ENCODE data around the gene CACNA1D.

CACNA1D gene

DNA sequence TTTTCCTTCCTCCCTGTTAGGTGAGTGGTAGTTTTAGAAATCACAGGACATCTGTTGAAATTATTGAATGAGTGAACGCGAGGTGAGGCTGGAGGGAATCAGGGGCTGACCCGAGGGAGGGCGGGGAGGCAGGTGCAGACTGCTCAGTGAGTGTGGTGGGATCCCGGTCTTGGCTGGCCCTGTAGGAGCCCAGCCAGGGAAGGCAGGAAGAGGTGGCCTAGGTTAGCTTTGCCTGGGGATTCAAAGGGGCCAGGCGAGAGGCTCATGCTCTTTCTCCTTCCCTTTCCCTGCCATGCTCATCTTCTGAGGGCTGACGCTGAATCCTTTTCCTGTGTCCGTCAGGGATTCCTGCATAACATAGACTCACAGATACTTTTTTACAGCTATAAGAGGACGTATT is 15.1 kb downstream of the CACNA1D start:
- Histone ChIP-seq H3K27me3 (ENCODE audit: insufficient read depth, low read length) (no peaks in the 10 kb centered on the region), H3K36me3 (ENCODE audit: insufficient read depth, low read length) (no peaks in the 10 kb centered on the region), H3K27ac (ENCODE audit: low read depth, low read length) (no peak overlapping the region), H3K9me3 (ENCODE audit: insufficient read depth, low read depth, low read length) (no peaks in the 10 kb centered on the region), H3K9ac (ENCODE audit: low read depth, low read length) (no peak overlapping the region), H3K4me1 (ENCODE audit: insufficient read depth, low read length) (peaks cover 13% of the 10 kb centered on the region), H3K4me3 (ENCODE audit: low read length) (no peak overlapping the region)
- 80% methylated on average over 9 of the region's 9 CpGs for WGBS

DNA sequence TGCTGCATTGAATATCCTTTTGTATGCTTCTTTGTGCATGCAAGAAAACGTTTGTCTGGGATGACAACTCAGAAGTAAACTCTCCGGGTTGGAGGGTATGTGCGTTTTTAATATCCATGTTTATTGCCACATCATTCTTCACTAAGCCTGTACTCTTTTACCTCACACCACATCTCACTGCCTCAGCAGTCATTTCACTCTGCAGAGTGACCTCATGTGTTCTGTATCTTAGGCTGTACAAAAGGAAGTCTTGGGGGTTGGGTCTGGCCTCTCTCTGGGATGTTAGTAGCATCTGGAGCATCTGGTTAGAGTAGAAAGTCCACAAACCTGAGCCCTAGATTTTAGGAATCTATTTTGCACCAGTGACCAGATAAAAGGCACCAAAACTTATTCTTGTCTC is 16.1 kb downstream of the CACNA1D start:
- H3K4me3 ChIP-seq (ENCODE audit: low read length), result no peak overlapping the region
- no peaks in the 10 kb centered on the region for H3K9me3 ChIP-seq (ENCODE audit: insufficient read depth, low read depth, low read length)
- no peak overlapping the region for H3K9ac ChIP-seq (ENCODE audit: low read depth, low read length)
- no peaks in the 10 kb centered on the region for H3K36me3 ChIP-seq (ENCODE audit: insufficient read depth, low read length)
- H3K27me3 ChIP-seq (ENCODE audit: insufficient read depth, low read length), result no peaks in the 10 kb centered on the region
- peaks cover 13% of the 10 kb centered on the region for H3K4me1 ChIP-seq (ENCODE audit: insufficient read depth, low read length)
- no peak overlapping the region for H3K27ac ChIP-seq (ENCODE audit: low read depth, low read length)
- WGBS, result 89% methylated on average over 3 of the region's 3 CpGs

DNA sequence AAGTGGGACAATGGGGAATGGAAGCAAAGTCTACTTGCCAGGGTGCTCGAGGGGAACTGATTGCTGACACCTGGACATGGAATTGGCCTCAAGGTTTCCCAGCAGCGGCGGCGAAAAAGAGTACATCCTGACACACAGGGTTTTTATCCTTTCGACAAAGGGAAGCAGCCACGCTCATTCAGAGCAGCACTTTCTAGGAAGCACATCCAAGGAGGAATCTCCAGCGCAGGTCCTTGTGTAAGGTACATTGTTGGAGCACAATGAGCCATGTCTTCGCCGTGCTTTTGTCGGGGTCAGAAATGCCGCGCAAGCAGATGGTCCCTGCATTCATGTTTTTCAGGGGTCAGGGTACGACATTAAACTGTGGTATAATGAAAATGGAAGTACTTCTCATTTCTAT is 16.8 kb downstream of the CACNA1D start:
- Histone ChIP-seq H3K27me3 (ENCODE audit: insufficient read depth, low read length) (no peaks in the 10 kb centered on the region), H3K4me1 (ENCODE audit: insufficient read depth, low read length) (peaks cover 13% of the 10 kb centered on the region), H3K9ac (ENCODE audit: low read depth, low read length) (no peak overlapping the region), H3K4me3 (ENCODE audit: low read length) (no peak overlapping the region), H3K36me3 (ENCODE audit: insufficient read depth, low read length) (no peaks in the 10 kb centered on the region), H3K9me3 (ENCODE audit: insufficient read depth, low read depth, low read length) (no peaks in the 10 kb centered on the region), H3K27ac (ENCODE audit: low read depth, low read length) (no peak overlapping the region)
- WGBS, result 82% methylated on average over 13 of the region's 13 CpGs

DNA sequence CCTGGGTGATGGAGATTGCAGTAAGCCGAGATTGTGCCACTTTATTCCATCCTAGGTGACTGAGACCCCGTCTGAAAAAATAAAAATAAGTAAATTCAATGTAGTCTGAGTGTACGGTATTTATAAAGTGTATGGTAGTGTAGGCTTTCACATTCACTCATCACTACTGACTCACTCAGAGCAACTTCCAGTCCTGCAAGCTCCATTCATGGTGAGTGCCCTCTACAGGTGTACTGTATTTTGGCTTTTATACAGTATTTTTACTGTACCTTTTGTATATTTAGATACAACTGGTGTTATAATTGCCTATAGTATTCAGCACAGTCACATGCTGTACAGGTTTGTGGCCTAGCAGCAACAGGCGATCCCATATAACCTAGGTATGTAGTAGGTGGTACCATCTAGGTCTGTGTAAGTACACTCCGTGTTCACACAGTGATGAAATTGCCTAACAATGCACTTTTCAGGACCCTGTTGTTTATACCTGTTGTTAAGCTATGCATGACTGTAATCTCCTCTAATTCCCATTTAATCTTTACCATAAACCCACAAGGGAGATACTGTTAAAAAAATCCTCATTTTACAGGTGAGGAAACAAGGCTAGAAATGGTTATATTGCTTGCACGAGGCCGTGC is 19.3 kb downstream of the CACNA1D start:
- peaks cover 13% of the 10 kb centered on the region for H3K4me1 ChIP-seq (ENCODE audit: insufficient read depth, low read length)
- no peaks in the 10 kb centered on the region for H3K36me3 ChIP-seq (ENCODE audit: insufficient read depth, low read length)
- 94% methylated on average over 6 of the region's 7 CpGs for WGBS
- no peaks in the 10 kb centered on the region for H3K9me3 ChIP-seq (ENCODE audit: insufficient read depth, low read depth, low read length)
- H3K27ac ChIP-seq (ENCODE audit: low read depth, low read length), result no peak overlapping the region
- H3K4me3 ChIP-seq (ENCODE audit: low read length), result no peak overlapping the region
- no peaks in the 10 kb centered on the region for H3K27me3 ChIP-seq (ENCODE audit: insufficient read depth, low read length)
- H3K9ac ChIP-seq (ENCODE audit: low read depth, low read length), result no peak overlapping the region

DNA sequence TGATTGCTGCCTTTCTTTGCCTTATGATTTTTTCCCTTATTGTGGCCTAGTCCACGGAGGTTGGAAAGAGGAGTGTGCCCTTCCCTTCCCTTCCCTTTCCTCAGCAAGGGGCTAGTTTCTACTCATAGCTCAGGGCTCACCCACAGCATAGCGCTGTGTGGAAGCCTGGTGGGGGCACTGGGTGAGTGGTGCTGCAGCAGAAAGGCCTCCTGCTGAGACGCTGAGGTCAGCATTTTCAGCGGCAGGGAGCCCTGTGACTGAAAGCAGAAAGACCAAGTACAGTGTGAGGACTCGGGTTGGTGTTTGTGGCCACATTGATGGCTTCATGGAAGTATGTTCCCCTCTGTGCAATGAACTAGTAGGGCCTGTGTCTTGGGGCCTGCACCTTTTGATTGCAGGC is 21.9 kb downstream of the CACNA1D start:
- Histone ChIP-seq H3K4me3 (ENCODE audit: low read length) (no peak overlapping the region), H3K27me3 (ENCODE audit: insufficient read depth, low read length) (no peaks in the 10 kb centered on the region), H3K4me1 (ENCODE audit: insufficient read depth, low read length) (peaks cover 7% of the 10 kb centered on the region), H3K9me3 (ENCODE audit: insufficient read depth, low read depth, low read length) (no peaks in the 10 kb centered on the region), H3K36me3 (ENCODE audit: insufficient read depth, low read length) (no peaks in the 10 kb centered on the region), H3K27ac (ENCODE audit: low read depth, low read length) (no peak overlapping the region), H3K9ac (ENCODE audit: low read depth, low read length) (no peak overlapping the region)
- 84% methylated on average over 5 of the region's 5 CpGs for WGBS

DNA sequence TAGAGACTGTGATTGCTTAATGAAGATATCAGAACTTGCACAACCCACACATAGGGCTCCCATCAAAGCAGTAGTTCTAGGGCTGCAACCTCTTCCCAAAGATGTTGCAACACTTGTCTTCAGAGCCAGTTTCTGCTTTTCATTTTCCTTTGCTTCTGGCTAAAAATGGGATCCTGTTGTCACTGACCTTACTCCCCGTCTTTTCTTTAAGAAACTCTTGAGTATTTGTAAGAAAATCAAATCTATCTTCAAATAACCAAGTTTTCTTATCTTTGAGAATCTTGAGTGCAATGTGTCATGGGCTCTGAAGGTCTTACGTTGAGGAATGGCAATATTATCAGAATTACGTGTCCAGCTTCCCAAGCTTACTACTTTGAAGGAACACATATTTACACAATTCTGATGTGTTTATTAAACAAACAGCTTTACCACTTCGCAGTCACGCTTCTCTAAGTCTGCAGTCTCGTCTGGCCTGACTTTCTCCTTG is 24.1 kb downstream of the CACNA1D start:
- no peak overlapping the region for H3K4me3 ChIP-seq (ENCODE audit: low read length)
- 93% methylated on average over 6 of the region's 6 CpGs for WGBS
- H3K27me3 ChIP-seq (ENCODE audit: insufficient read depth, low read length), result no peaks in the 10 kb centered on the region
- H3K9me3 ChIP-seq (ENCODE audit: insufficient read depth, low read depth, low read length), result no peaks in the 10 kb centered on the region
- H3K4me1 ChIP-seq (ENCODE audit: insufficient read depth, low read length), result no peaks in the 10 kb centered on the region
- no peak overlapping the region for H3K27ac ChIP-seq (ENCODE audit: low read depth, low read length)
- no peak overlapping the region for H3K9ac ChIP-seq (ENCODE audit: low read depth, low read length)
- no peaks in the 10 kb centered on the region for H3K36me3 ChIP-seq (ENCODE audit: insufficient read depth, low read length)

DNA sequence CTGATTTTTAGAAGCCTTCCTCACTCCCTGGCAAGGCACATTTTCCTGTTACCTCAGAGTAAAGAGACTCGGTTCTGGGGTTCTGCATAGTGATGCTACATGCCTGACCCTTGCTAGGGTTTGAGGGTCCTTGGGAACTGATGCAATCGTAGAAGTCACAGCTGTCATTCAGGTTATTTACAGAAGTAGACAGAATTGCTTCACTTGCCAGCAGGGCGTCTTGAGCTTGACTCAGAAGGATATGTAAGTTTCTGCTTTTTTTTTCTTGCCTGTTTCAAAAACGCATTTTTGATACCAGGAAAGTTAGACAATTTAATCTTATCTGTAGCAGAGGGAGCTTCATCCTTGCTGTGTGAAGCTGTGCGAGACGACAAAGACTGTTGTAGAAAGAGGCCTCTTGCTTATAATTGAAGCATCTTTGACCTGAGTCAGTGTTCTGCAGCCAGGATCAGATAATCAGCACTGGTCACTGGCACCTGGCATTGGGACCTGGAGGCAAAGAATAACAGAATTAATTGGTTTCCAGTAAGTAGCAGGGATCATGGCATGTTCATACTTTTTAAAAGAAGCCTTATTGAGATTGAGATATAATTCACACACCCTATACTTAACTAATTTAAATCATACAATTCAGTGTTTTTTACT is 24.8 kb downstream of the CACNA1D start:
- H3K4me1 ChIP-seq (ENCODE audit: insufficient read depth, low read length), result no peaks in the 10 kb centered on the region
- WGBS, result 85% methylated on average over 6 of the region's 6 CpGs
- H3K9ac ChIP-seq (ENCODE audit: low read depth, low read length), result no peak overlapping the region
- H3K27ac ChIP-seq (ENCODE audit: low read depth, low read length), result no peak overlapping the region
- H3K4me3 ChIP-seq (ENCODE audit: low read length), result no peak overlapping the region
- no peaks in the 10 kb centered on the region for H3K9me3 ChIP-seq (ENCODE audit: insufficient read depth, low read depth, low read length)
- H3K27me3 ChIP-seq (ENCODE audit: insufficient read depth, low read length), result no peaks in the 10 kb centered on the region
- no peaks in the 10 kb centered on the region for H3K36me3 ChIP-seq (ENCODE audit: insufficient read depth, low read length)

DNA sequence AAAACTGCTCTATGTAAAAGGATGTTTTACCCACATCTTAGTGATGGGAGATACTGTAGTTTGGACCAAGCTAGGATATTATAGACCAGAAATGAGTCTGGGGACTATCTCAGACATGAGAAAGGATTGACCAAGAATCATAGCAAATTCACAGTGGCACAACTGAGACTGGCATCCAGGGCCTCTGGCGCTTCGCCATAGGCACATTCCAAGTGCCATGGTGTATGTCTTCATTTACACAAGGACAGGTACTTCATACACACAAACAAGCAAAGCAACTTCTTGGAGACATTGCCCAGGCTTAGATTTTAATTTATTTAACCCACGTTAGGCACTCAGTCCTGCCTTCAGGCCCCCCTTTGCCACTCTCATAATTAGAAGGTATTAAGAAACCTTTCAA is 28.9 kb downstream of the CACNA1D start:
- Histone ChIP-seq H3K27ac (ENCODE audit: low read depth, low read length) (no peak overlapping the region), H3K36me3 (ENCODE audit: insufficient read depth, low read length) (no peaks in the 10 kb centered on the region), H3K9me3 (ENCODE audit: insufficient read depth, low read depth, low read length) (no peaks in the 10 kb centered on the region), H3K4me1 (ENCODE audit: insufficient read depth, low read length) (no peaks in the 10 kb centered on the region), H3K27me3 (ENCODE audit: insufficient read depth, low read length) (no peaks in the 10 kb centered on the region), H3K4me3 (ENCODE audit: low read length) (no peak overlapping the region), H3K9ac (ENCODE audit: low read depth, low read length) (no peak overlapping the region)
- WGBS, result 95% methylated on average over 3 of the region's 3 CpGs

DNA sequence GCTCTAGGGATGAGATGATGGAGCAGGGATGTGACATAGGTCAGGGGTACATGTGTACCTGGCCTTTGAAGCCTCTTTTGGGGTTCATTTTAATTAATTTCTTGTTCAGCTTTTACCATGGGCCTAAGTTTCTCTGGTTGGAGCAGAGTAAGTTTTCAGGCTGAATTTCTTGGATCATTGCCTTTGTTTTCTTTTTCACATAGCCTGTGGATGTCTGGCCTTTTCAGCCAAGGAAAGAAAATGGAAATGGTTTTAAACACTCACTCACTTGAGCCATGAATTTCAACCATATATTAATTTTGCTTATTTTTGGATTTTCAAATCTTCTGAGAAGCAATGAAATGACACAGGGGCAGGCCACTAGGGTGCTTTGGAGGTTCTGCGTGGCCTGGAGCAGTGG is 30.2 kb downstream of the CACNA1D start:
- no peak overlapping the region for H3K4me3 ChIP-seq (ENCODE audit: low read length)
- no peaks in the 10 kb centered on the region for H3K36me3 ChIP-seq (ENCODE audit: insufficient read depth, low read length)
- no peaks in the 10 kb centered on the region for H3K27me3 ChIP-seq (ENCODE audit: insufficient read depth, low read length)
- 100% methylated on average over 1 of the region's 1 CpG for WGBS
- H3K9me3 ChIP-seq (ENCODE audit: insufficient read depth, low read depth, low read length), result no peaks in the 10 kb centered on the region
- no peak overlapping the region for H3K9ac ChIP-seq (ENCODE audit: low read depth, low read length)
- no peak overlapping the region for H3K27ac ChIP-seq (ENCODE audit: low read depth, low read length)
- H3K4me1 ChIP-seq (ENCODE audit: insufficient read depth, low read length), result no peaks in the 10 kb centered on the region

DNA sequence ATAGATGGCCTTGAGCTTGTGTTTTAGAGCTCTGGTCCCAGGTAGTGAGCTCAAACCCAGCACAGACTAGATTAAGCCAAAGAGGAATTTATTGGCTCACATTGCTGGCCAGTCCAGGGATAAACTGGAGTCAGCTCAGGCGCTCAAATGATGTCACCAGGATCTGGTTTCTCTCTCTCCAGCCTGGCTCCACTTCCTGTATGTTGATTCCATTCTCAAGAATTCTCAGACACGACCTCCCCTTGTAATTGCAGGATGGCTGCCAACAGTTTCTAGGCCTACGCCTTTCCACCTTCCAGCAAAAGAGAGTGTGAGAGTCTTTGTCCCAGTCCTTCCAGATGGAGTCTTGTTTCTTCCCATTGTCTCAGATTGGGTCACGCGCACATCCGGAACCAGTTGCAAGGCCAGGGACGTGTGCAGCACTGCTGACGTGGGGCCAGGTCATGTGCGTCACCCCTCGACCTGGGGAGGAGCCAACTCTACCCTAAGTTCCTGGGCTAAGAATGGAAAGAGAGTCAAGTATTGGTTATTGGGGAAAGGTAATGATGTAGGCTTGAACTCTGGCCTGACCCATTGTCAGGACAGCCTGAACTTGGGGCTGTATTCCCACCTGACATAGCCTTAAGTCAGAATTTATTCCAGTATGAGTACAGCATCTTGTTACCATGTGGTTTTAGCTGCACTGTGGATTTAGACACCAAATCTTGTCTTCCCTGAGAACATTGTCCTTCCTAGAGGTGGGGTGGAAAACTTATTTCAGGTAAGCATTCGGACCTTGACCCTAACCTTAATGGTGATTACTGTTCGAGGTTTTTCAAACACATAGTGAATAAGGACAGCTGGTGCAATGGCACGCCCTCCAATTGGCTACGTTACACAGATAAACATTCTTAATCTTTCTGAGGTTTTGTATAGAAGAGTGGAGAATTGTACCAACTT is 31.6 kb downstream of the CACNA1D start:
- no peaks in the 10 kb centered on the region for H3K9me3 ChIP-seq (ENCODE audit: insufficient read depth, low read depth, low read length)
- no peaks in the 10 kb centered on the region for H3K36me3 ChIP-seq (ENCODE audit: insufficient read depth, low read length)
- no peak overlapping the region for H3K4me3 ChIP-seq (ENCODE audit: low read length)
- no peaks in the 10 kb centered on the region for H3K27me3 ChIP-seq (ENCODE audit: insufficient read depth, low read length)
- H3K27ac ChIP-seq (ENCODE audit: low read depth, low read length), result no peak overlapping the region
- H3K9ac ChIP-seq (ENCODE audit: low read depth, low read length), result no peak overlapping the region
- 92% methylated on average over 12 of the region's 14 CpGs for WGBS
- H3K4me1 ChIP-seq (ENCODE audit: insufficient read depth, low read length), result no peaks in the 10 kb centered on the region

DNA sequence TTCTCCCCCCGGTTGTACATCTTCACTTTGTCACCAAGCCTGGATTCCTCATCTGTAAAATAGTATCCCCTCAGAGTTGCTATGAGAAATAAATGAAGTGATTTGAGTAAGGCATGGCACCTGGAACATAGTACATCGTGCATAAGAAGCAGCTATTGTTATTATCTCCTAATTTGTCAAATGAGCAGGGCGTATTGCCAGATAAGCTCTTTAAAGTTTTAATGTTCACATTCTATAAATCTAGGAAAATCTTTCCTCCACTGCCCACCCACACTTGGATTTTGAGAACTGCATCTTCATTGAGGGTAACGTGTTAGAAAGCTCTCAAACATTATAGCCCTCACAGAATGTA is 32.3 kb downstream of the CACNA1D start:
- WGBS, result 87% methylated on average over 3 of the region's 4 CpGs
- Histone ChIP-seq H3K27me3 (ENCODE audit: insufficient read depth, low read length) (no peaks in the 10 kb centered on the region), H3K9ac (ENCODE audit: low read depth, low read length) (no peak overlapping the region), H3K4me3 (ENCODE audit: low read length) (no peak overlapping the region), H3K9me3 (ENCODE audit: insufficient read depth, low read depth, low read length) (no peaks in the 10 kb centered on the region), H3K4me1 (ENCODE audit: insufficient read depth, low read length) (peaks cover 2% of the 10 kb centered on the region; the same call in 1 of the 2 replicates), H3K36me3 (ENCODE audit: insufficient read depth, low read length) (no peaks in the 10 kb centered on the region), H3K27ac (ENCODE audit: low read depth, low read length) (no peak overlapping the region)

All from HUES64 (cell line).